ENCODE results near the gene NRP2.
A peak's percentile ranks its signal among the peaks of the same experiment; 100 is the strongest.

Gene NRP2

DNA sequence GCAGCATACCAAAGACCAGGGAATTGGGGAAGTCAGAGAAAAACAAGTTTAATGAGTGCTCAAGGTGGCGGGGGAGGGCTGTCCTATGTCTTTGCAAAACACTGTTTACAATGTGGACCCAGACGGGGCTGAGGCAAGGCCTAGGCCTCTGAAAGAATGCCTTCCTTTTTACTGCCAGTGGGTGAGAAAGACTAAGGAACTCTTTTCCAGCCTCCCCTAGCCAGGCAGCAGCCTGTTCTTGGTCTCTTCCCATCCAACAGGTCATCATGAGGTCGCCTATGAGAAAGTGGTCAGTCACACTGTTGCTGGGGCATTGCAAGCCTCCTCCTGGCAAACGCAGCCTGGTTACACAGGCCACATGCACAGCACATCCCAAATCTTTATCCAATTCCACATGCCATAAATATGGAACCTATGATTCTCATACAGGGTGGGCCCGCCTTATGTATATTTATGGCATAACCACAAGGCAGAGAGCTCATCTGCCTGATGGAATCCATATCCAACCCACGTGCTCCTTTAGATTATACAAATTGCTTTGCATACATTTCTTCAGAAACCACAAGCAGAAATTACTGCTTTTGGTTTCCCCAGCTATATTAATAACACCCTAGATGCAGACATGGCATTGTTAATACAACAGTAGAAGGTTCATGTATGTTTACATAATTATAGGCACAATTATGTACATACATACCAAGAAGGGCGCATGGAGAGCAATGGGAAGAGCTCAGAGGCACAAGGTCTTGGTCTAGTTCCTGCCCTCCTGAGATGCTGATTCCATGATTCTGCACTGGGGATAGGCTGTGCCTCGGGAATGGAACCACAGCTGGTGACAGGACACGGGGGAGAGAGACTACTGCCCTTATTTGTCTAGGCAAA, 48.6 kb downstream of the NRP2 start:
- DNase-seq (ENCODE audit: low spot score): peak; percentile 69

GRCh38 chr2:205731583-205731981, 49.3 kb downstream of the NRP2 start:
- peak; percentile 42 for FAIRE-seq
- DNase-seq (ENCODE audit: low spot score): peak; percentile 94

More for the DNA sequence above, 48.6 kb downstream of the NRP2 start:
- FAIRE-seq: peak; percentile 4

DNA sequence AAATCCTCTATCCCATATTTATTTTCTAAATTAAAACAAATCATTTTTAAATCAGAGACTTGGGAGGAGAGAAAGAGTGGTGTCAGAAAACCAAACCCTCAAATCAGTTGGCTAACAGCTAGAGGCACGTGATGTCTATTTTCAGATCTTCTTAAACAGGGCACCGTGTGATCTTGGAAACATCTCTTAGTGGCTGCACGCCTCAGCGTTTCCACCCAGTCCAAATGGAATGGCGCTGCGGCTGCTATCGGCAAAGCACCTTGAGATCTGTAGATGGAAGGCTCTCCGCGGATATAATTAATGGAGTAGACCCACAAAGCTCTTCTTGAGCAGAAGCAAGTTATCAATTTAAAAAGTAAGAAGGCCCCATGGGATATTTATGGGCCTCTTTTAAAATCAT, 50.0 kb downstream of the NRP2 start:
- no peak for FAIRE-seq

DNA sequence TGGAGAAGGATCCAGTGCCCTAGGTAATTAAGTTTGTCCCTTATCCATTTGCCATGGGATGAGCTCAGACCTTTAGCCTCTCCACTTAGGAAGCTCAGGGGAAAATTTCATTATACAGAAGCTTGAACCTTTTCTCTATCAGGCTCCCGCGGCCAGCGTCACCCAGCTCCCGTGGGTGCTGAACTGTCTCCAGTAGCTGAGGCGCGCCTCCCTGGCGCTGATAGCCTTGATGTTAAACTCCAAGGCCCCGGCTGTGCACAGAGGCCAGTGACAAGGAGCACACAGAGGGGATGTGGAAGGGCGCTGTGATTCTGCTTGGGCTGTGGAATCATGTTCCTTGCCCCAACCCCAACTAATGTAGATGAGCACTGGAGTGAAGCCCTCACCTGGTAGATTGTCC, 50.8 kb downstream of the NRP2 start:
- FAIRE-seq (no peak), DNase-seq (ENCODE audit: low spot score) (no peak)

More for the DNA sequence above, 50.0 kb downstream of the NRP2 start:
- no peak for DNase-seq (ENCODE audit: low spot score)

GRCh38 chr2:205733648-205734047, 51.3 kb downstream of the NRP2 start:
- no peak for FAIRE-seq
- no peak for DNase-seq (ENCODE audit: low spot score)

GRCh38 chr2:205734436-205735037, 52.2 kb downstream of the NRP2 start:
- peak; percentile 67 for DNase-seq (ENCODE audit: low spot score)
- peak; percentile 78 for FAIRE-seq

GRCh38 chr2:205738117-205738968, 56.0 kb downstream of the NRP2 start:
- DNase-seq (ENCODE audit: low spot score) (no peak), FAIRE-seq (no peak)

- FAIRE-seq: no peak
- DNase-seq (ENCODE audit: low spot score): no peak
Measured at GRCh38 chr2:205739620-205740019, 57.3 kb downstream of the NRP2 start.

DNA sequence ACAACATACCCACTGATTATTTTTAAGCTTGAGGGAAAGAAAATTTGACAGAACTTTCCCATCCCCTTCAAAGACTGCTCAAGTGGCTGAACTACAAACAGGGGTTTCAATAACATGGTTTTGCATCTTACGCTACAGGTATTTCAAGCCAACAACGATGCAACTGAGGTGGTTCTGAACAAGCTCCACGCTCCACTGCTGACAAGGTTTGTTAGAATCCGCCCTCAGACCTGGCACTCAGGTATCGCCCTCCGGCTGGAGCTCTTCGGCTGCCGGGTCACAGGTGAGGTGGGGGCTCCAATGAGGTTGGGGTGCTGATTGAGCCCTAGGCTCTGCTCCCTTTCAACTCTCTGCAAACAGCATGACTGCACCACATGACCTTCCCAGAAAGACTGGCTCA, 58.1 kb downstream of the NRP2 start:
- DNase-seq (ENCODE audit: low spot score): no peak
- no peak for FAIRE-seq

- FAIRE-seq (no peak), DNase-seq (ENCODE audit: low spot score) (no peak)
Measured at GRCh38 chr2:205741256-205741978, 59.1 kb downstream of the NRP2 start.

- DNase-seq (ENCODE audit: low spot score) (no peak), FAIRE-seq (no peak)
Measured at GRCh38 chr2:205743137-205743536, 60.8 kb downstream of the NRP2 start.

DNA sequence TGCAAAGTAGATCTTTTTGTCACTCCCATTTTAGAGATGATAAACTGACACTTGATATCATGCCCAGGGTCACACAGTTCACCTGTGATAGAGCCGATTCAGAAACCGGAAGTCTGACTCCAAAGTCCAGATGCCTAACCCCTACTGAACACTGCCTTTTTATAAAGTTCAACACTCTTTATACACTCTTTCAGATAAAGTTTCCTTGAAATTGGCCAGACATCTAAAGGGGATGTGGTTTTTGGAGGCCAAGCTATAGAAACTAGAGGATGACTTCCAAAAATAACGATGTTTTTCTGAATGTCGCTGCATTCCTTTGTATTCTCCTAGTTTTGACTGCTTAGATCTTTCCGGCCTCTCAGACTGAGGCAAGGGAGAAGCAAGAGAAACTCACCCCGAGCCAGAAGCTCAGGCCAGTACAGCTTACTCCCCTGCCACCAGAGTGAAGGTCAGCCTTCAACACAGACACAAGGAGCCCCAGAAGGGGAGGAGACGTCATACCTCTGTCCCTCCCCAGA, 61.8 kb downstream of the NRP2 start:
- FAIRE-seq: no peak
- DNase-seq (ENCODE audit: low spot score): no peak

- DNase-seq (ENCODE audit: low spot score) (no peak), FAIRE-seq (no peak)
Measured at GRCh38 chr2:205745661-205746419, 63.5 kb downstream of the NRP2 start.

DNA sequence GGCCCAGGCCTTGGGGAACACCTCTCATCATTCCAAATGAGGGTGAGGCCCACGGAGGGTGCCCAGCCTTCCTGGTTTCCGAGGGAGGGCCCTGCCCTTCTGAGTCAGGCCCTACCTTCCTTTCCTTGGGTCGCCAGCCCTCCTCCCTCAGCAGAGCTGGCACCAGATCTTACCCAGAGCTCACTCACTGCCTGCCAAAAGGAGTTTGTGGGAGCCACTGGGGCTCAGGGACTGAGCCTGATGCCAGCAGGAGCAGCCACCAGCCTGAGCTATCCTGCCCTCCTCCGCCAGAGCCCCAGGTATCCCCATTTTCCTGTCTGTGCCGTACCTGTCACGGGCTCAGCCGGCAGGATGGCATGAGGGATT, 64.1 kb downstream of the NRP2 start:
- FAIRE-seq (no peak), DNase-seq (ENCODE audit: low spot score) (no peak)

- FAIRE-seq (no peak), DNase-seq (ENCODE audit: low spot score) (no peak)
Measured at GRCh38 chr2:205747829-205748386, 65.6 kb downstream of the NRP2 start.

DNA sequence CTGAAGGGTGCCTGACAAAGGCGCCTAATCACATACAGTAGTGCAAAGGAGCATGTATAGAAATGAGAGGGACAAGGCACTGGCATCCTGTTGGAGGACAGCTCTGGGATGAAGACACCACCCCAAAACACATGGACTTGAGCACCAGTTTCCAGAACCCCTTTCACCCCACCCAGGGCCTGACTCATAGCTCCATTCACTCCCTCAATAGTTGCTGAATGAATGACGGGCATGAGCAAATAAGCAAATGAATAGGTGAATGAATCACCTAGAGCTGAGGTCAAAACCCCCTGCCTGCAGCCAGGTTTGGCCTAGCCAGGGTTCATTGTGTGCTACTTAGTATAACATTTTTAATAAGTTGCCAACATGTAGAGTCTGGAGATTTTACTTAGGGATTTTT, 66.3 kb downstream of the NRP2 start:
- peak; percentile 95 for FAIRE-seq
- DNase-seq (ENCODE audit: low spot score): peak; percentile 81

DNA sequence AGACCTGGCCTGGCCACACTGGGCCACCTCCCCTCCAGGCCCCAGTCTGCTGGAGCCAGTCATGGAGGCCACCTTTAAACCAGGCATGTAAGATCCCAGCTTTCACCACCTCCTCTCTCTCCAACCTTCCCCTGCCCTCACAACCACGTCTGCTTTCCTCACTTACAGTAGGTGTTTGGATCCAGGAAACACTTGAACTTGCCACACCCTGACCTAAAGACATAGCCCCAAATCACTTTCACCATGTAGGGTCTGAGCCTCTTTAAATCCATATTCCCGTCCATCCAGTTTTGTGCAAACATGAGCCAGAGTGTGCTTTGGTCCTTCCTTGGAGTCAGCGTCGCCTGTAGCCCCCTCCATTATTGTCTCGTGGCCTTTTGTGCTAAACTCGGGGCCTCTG, 66.8 kb downstream of the NRP2 start:
- no peak for FAIRE-seq

GRCh38 chr2:205750797-205751196, 68.5 kb downstream of the NRP2 start:
- DNase-seq (ENCODE audit: low spot score) (no peak), FAIRE-seq (no peak)

More for the DNA sequence above, 66.8 kb downstream of the NRP2 start:
- DNase-seq (ENCODE audit: low spot score): no peak

DNA sequence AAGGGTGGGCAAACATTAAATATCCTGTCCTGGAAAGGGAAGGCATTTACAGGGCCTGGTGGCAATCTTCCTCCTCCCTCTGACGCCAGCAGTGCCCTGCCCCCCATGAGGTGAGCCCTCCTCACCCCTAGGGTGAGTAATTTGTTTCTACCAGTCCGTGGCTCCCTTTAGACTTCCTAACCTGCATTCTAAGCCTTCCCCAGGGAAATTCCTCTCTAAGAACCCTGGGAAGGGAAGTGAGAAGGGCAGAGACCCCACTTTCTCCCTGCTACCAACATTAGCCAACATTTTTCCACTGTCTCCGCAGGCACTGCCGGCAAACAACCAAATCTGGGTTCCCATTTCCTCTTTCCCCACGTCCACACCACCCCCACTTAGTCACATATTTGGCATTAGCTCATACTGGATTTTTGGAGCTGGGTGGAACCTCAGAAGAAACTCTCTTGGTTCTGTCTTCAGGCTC, 69.3 kb downstream of the NRP2 start:
- no peak for FAIRE-seq

GRCh38 chr2:205752296-205752820, 70.1 kb downstream of the NRP2 start:
- FAIRE-seq (no peak), DNase-seq (ENCODE audit: low spot score) (no peak)

More for the DNA sequence above, 69.3 kb downstream of the NRP2 start:
- peak; percentile 69 for DNase-seq (ENCODE audit: low spot score)

Data from RCC 7860 (cell line).